ENCODE data around the gene DIPK1A. TPM values are rescaled to one million over a fixed set of nuclear protein-coding genes. Genes with fewer than 3 reads are reported as not detected.

Gene DIPK1A
- total RNA-seq, 4 donors from 2014 or later: 11.7 to 17.5 (median 15.1) TPM

DNA sequence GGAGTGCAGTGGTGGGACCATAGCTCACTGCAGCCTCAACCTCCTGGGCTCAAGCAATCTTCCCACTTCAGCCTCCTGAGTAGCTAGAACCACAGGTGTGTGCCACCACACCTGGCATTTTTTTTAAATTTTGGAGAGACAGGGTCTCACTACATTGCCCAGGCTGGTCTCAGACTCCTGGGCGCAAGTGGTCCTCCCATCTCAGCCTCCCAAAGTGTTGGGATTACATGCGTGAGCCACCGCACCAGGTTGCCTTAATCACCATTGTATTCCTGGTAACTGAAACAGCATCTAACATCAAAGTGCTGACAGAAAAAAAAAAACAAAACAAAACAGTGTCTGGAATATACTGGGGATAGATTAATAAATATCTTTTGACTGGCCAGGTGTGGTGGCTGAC, 111.2 kb downstream of the DIPK1A start:
- TF ChIP-seq, protein P1, sequence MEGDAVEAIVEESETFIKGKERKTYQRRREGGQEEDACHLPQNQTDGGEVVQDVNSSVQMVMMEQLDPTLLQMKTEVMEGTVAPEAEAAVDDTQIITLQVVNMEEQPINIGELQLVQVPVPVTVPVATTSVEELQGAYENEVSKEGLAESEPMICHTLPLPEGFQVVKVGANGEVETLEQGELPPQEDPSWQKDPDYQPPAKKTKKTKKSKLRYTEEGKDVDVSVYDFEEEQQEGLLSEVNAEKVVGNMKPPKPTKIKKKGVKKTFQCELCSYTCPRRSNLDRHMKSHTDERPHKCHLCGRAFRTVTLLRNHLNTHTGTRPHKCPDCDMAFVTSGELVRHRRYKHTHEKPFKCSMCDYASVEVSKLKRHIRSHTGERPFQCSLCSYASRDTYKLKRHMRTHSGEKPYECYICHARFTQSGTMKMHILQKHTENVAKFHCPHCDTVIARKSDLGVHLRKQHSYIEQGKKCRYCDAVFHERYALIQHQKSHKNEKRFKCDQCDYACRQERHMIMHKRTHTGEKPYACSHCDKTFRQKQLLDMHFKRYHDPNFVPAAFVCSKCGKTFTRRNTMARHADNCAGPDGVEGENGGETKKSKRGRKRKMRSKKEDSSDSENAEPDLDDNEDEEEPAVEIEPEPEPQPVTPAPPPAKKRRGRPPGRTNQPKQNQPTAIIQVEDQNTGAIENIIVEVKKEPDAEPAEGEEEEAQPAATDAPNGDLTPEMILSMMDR (IDR thresholded peaks at IDR 0.05): no peak
- no peak for TF ChIP-seq POLR2A (IDR thresholded peaks at IDR 0.05)
- intact Hi-C loops (cut with DNase I): loop anchor here (10.0 kb wide), 1 partner anchor 215 kb away; no protein-coding TSS in a partner anchor
- no peak for DNase-seq
- Histone ChIP-seq H3K4me3 (replicated peaks in 1 of 3) (no peak overlapping the region), H3K27ac (no peak overlapping the region), H3K4me1 (no peaks in the 10 kb centered on the region), H3K27me3 (no peaks in the 10 kb centered on the region), H3K36me3 (no peaks in the 10 kb centered on the region), H3K9me3 (no peaks in the 10 kb centered on the region)
- 98 to 100% methylated on average over 3 of the region's 3 CpGs for WGBS, 2 donors

DNA sequence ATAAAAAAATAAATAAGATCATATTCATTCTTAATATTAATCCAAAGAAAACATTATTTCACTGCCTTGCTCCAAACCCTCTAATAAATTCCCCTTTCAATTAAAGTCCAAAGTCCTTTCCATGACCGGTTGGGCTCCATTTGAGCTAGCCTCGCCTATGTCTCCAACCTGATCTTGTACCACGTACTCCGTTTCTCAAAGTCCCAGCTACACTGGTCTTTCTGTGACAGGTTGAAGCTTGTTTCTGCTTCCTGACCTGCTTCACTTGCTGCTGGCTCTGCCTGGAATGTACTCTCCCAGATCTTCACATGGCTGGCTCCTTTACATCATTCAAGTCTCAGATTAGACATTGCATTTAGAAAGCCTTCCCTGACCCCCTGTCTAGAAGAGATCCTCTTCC, 113.1 kb downstream of the DIPK1A start:
- no peak overlapping the region for H3K27ac ChIP-seq
- no peaks in the 10 kb centered on the region for H3K4me1 ChIP-seq
- no peaks in the 10 kb centered on the region for H3K27me3 ChIP-seq
- H3K36me3 ChIP-seq: peaks cover 0 to 10% of the 10 kb centered on the region in 2 donors
- DNase-seq: no peak
- intact Hi-C loops (cut with DNase I): no loop called here
- TF ChIP-seq POLR2A (IDR thresholded peaks at IDR 0.05): no peak
- TF ChIP-seq, protein P1 (IDR thresholded peaks at IDR 0.05): no peak
- H3K4me3 ChIP-seq (replicated peaks in 1 of 3): no peak overlapping the region
- no peaks in the 10 kb centered on the region for H3K9me3 ChIP-seq
- 85 to 90% methylated on average over 4 of the region's 4 CpGs for WGBS, 2 donors

DNA sequence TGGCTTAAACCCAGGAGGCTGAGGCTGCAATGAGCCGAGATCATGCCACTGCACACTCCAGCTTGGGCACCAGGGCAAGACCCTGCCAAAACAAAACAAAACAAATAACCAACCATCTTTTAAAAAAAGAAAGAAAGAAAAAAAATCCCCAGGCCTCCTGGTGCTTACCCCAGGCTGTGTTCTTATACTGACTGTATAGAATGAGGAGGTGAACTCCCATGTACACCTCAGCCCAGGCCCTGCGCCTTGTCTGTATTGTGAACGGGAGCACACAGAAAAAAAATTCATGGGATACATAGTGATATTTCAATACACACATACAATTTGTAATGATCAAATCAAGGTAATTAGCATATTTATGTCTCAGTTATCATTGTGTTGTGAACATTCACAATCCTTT, 115.4 kb downstream of the DIPK1A start:
- H3K36me3 ChIP-seq: peaks cover 21 to 23% of the 10 kb centered on the region in 2 donors
- WGBS, 2 donors: 77 to 96% methylated on average over 3 of the region's 3 CpGs

DNA sequence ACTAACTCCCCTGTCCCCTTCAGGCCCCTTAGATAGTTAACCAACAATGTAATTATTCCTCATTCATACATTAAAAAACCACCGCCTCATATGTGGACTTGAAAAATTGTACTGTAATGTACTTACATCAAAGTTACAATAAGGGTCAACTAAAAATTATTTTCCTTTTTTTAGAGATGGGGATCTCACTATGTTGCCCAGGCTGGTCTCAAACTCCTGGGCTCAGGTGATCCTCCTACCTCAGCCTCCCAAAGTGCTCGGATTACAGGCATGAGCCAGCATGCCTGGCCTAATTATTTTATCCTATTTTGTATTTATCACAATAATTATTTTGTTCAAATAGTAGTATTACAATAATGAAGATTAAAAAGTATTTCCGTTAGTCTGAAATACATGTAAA, 116.8 kb downstream of the DIPK1A start:
- Histone ChIP-seq H3K4me1 (no peaks in the 10 kb centered on the region), H3K4me3 (replicated peaks in 1 of 3) (no peak overlapping the region), H3K27me3 (no peaks in the 10 kb centered on the region), H3K27ac (no peak overlapping the region), H3K36me3 (peaks cover 34 to 38% of the 10 kb centered on the region in 2 donors), H3K9me3 (no peaks in the 10 kb centered on the region)
- 97 to 99% methylated on average over 3 of the region's 3 CpGs for WGBS, 2 donors
- intact Hi-C loops (cut with DNase I): no loop called here
- TF ChIP-seq, protein P1 (IDR thresholded peaks at IDR 0.05): no peak
- no peak for TF ChIP-seq POLR2A (IDR thresholded peaks at IDR 0.05)
- no peak for DNase-seq

More for the DNA sequence above, 115.4 kb downstream of the DIPK1A start:
- Histone ChIP-seq H3K27me3 (no peaks in the 10 kb centered on the region), H3K27ac (no peak overlapping the region), H3K4me1 (no peaks in the 10 kb centered on the region), H3K4me3 (replicated peaks in 1 of 3) (no peak overlapping the region), H3K9me3 (no peaks in the 10 kb centered on the region)
- TF ChIP-seq POLR2A (IDR thresholded peaks at IDR 0.05): no peak
- TF ChIP-seq, protein P1 (IDR thresholded peaks at IDR 0.05): no peak
- DNase-seq: no peak
- intact Hi-C loops (cut with DNase I): no loop called here

DNA sequence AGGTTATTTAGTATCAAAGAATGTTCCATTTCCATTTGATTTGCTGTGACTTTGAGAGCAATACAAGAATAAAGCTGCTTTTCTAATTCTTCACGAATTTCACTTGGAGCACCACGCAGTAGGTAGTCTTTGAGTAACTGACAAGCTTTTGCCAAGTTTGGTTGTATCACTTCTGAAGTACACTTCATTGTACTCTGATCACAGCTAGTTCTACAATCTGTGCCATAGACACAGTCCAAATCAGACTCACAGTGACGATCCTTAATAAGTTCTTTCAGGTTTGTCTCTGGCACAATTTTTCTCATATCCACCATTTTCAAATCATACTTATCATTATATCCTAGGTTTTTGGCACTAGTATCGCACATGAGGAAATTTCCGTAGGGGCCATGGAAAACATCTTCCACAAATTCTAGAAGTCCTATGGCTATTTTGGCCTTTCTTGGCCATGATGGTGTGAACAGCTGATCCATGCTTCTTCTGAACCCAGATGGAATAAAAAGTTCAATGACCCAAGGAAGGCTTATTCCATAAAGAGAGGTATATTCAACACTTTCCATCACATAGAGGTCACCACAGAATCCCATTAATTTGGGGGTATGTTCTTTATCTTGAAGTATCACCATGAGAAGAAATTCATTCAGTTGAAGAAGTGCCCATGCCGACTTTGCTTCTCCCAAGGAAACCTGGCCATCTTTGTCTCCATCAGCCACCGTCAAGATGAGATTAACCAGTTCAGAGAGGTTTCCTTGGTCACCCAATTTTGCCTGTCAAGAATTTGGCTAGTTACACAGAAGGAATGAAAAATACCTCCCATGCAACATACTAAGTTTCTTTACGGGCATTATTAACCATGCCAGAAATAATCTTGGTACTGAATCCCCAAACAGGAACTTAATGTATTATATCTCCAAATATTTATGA, 117.6 kb downstream of the DIPK1A start:
- TF ChIP-seq, protein P1 (IDR thresholded peaks at IDR 0.05): no peak
- no peak for TF ChIP-seq POLR2A (IDR thresholded peaks at IDR 0.05)
- Histone ChIP-seq H3K27me3 (no peaks in the 10 kb centered on the region), H3K27ac (no peak overlapping the region), H3K4me1 (no peaks in the 10 kb centered on the region), H3K36me3 (peaks cover 41 to 46% of the 10 kb centered on the region in 2 donors), H3K9me3 (no peaks in the 10 kb centered on the region), H3K4me3 (replicated peaks in 1 of 3) (no peak overlapping the region)
- intact Hi-C loops (cut with DNase I): no loop called here
- DNase-seq: no peak
- 87 to 88% methylated on average over 8 of the region's 8 CpGs for WGBS, 2 donors

Measured in thyroid gland (tissue), 4 donors.